Epithelial cell of prostate (primary cell): ENCODE data around the gene C2orf69.

Experiments used
- DNase-seq: peaks from one replicate; pipeline ENCODE4 v3.0.0-alpha.2; 2011; ENCODE audit warnings: low read depth, low spot score
- H3K27ac ChIP-seq: fragments of 450-650 bp; 2 replicates; pipeline ENCODE4 v1.5.1; 2017; ENCODE audit warnings: mild to moderate bottlenecking

C2orf69 gene, protein sequence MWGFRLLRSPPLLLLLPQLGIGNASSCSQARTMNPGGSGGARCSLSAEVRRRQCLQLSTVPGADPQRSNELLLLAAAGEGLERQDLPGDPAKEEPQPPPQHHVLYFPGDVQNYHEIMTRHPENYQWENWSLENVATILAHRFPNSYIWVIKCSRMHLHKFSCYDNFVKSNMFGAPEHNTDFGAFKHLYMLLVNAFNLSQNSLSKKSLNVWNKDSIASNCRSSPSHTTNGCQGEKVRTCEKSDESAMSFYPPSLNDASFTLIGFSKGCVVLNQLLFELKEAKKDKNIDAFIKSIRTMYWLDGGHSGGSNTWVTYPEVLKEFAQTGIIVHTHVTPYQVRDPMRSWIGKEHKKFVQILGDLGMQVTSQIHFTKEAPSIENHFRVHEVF

DNA sequence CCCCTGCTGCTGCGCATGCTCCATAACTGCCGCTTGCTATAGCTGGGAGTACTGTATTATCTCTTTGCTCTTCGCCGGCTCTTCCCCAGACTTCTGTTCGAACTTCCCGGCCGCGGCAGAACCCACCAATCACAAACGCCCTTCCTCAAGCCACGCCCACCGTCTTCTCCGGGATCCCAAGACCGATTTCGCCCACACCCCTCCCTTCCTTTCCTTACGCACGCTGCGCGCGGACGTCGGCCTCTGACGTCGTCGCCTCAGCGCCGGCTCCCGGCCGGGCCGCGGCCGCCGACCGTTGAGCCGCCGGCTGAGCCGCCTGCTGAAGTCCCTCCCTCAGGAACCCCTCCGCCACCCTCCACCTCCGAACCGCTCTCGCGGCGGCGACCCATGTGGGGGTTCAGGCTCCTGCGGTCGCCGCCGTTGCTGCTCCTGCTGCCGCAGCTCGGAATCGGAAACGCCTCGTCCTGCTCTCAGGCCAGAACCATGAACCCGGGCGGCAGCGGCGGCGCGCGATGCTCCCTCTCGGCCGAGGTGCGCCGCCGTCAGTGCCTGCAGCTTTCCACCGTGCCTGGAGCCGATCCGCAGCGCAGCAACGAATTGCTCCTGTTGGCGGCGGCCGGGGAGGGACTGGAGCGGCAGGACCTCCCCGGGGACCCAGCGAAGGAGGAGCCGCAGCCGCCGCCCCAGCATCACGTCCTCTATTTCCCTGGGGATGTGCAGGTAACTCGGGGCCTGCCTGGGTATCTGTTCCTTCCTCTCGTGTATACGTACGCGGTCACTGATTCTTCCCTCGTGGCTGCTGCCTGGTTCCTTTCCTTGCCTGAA, at the start of gene C2orf69:
Gene C2orf69 (plus strand): TSS at position 242 of the 825 bp plus-strand sequence. CDS start 146 bp downstream, at position 388.
- peak within 1 kb of the TSS; percentile 89 for H3K27ac ChIP-seq
- DNase-seq = peak; percentile 88

DNA sequence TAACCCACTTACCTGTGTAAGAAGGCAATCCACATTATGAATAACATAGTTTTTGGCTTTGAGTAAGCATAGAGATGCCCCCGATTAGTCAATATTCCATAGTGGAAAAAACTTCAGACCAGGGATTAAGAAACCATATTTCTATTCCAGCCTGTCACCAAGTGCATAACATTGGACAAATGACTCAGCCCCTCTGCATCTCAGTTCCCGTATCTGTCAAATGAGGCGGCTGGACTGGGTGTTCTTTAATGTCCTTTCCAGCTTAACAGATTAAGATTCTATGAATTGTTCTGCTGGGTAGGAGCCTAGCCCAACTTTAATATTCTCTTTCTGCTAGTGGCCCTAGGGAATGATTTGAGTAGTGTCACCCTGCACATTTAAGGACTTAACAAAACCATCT, 48.3 kb upstream of the C2orf69 start:
- H3K27ac ChIP-seq = no peak overlapping the region
- DNase-seq = no peak

DNA sequence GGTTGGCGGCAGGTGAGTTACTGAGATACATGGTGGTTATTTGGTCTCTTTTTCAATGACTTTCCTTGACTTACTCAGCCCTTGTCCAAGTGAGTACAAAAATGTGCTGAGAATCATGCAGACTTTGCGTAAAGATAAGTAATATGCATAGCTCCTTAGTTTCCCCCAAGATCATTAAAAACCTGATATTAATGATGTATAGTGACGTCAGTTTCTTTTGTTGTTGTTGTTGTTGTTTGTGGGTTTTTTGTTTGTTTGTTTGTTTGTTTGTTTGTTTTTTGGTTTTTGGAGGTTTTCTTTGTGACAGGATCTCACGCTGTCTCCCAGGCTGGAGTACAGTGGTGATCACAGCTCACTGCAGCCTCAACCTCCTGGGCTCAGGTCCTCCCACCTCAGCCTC, 45.2 kb upstream of the C2orf69 start:
- DNase-seq = no peak
- no peak overlapping the region for H3K27ac ChIP-seq

DNA sequence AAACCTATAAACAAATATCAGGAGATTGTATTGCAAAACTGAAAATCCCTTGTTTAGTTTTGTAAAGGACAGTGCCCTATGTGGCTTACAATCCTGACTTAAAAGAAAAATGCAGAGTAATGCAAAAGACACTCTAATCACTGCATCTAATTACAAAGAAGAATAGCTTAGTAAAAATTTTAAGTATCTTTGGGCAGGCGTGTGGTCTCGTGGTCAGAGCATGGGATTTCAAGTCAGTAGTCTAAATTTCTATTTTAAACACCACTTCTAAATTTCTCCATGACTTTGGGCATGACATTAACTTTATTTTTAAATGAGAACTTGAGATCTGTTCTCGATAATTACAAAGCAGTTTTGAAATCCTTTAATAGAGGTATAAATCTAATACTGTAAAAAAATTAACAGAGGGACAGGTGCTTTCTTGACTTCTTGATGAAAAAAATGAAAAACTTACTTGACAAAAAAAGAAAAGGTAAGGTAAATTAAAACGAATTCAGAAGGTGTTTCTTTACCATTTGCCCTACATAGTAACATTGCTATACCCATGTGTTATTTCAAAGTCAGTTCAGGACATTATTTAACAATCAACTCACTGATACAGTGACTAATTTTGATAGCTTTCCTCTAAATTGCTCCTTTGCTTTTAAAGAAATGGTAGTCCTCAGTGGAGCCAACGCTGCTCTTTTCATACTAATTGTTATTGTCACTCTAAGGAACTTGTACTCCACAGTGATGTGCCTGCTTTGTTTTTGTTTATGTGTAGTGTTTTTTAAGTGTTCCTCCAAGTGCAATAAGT, 42.5 kb upstream of the C2orf69 start:
- DNase-seq = no peak
- no peak overlapping the region for H3K27ac ChIP-seq

DNA sequence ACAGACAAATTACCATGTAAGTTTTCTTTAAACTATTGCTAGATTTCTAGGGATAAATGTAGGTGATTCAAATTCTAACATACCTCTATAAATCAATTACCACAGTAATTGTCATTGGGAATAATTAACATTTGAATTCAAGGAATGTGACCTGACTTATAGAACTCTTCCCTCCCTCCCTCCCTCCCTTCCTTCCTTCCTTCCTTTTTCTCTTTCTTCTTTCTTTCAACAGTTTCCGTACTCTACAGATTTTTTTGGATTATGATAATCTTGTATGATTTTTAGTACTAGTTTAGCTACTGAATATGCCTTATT, 41.9 kb upstream of the C2orf69 start:
- no peak overlapping the region for H3K27ac ChIP-seq
- DNase-seq = no peak

DNA sequence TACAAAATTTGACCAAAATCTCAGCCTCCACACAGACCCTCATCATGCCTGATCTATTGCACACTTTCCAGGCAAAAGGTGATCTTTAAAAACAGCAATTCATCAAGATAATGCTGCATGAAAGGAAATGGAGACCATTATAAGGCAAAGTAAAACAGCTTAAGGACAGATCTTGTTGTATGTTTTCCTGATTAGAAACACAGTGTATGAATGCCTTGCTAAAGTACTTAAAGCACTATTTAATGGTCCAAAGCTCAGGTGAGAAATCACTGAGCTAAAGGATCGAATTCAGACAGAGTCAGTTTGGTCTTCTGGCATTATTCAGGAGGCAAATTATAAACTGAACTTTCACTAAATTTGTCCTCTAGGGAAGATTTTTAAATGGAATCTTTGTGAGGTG, 41.4 kb upstream of the C2orf69 start:
- no peak overlapping the region for H3K27ac ChIP-seq
- no peak for DNase-seq

DNA sequence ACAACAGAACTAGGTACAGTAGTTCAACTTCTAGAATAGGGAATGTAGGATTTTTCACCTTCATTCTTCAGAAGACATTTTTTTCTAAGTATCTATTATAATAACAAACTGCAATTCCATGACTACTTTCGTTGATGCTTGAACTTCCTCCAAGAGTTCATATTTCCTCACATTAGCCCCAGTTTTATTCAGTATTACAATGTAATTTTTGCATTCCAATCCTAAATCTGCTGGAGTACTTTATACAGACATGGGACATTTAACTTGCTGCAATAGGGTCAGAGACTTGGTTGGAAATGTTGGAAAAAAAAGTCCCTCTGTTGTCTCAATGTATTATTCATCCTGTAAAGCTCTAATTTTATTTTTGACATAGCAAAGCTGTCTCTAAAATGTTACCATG, 40.5 kb upstream of the C2orf69 start:
- no peak overlapping the region for H3K27ac ChIP-seq
- no peak for DNase-seq

DNA sequence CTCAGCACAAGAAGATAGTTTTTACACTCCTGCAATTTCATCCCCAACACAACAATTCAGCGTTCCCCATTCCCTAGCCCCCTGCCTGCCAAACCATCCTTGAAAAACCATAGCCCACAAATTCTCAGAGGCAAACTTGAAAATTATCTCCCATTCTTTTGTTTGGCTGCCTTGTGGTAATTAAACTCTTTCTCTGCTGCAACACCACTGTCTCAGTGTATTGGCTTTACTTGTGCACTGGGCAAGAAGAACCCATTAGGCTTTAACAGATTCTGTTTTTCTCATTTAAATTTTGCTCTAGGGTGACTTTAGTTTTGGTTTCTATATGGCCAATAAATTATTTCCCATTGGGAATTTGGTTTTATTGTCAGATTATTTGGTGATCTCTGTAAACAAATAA, 36.9 kb upstream of the C2orf69 start:
- H3K27ac ChIP-seq = no peak overlapping the region
- no peak for DNase-seq

DNA sequence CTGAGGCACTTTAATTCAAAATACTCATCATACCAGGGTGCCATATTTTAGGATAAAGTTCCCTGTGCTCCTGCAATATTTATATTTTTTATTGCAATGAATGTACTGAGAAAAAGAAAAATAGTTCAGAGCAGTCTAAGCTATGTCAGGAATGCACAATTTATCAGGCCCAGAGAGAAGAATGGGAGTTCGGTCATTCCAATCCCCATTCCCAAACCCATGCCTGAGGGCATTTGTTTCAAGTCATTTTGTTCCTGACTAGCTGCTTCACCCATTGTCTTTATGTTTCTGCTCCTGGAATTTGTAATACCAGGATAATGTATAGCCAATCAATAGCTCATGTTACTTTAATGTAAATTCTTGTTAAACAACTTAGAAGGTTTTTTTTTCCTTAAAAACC, 35.7 kb upstream of the C2orf69 start:
- H3K27ac ChIP-seq = no peak overlapping the region
- no peak for DNase-seq

DNA sequence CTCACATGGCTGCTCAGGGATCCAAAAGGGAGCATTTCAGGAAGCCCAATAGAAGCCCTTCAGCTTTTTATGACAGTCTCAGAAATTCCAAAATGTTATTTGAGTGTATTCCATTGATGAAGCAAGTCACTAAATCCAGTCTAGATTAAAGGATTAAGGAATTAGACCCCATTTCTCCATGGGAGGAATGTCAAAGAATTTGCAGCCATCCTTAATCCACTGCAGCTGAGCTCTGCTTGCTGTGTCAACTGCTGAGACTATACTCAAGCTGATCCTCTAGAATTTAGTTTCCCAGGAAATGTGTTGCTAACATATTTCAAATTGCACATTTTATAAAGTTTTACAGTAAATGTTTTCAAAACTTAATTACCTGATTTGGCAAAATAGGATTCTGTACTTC, 28.4 kb upstream of the C2orf69 start:
- no peak for DNase-seq
- no peak overlapping the region for H3K27ac ChIP-seq

DNA sequence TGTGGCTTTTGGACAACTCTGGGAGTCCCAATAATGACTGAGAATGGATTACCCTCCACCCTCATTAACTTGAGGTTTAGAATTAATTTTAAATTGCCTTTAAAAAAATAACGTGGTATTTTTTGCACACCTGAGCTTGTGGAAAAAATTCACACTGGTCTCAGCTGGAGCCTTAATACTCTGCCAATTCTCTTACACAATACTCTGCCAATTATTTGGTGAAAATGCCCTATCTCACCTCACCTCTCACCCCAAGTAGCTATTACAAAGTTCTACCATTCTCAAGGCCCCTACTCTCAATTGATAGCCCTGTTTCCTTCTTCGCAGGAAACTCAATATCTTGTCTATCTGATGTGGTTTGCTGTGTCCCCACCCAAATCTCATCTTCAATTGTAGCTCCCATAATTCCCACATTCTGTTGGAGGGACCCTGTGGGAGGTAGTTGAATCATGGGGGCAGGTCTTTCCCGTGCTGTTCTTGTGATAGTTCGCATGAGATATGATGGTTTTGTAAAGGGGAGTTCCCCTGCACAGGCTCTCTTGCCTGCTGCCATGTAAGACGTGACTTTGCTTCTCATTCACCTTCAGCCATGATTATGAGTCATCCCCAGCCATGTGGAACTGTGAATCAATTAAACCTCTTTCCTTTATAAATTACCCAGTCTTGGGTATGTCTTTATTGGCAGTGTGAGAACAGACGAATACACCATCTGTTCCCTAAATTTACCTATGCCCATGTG, 27.4 kb upstream of the C2orf69 start:
- no peak for DNase-seq

DNA sequence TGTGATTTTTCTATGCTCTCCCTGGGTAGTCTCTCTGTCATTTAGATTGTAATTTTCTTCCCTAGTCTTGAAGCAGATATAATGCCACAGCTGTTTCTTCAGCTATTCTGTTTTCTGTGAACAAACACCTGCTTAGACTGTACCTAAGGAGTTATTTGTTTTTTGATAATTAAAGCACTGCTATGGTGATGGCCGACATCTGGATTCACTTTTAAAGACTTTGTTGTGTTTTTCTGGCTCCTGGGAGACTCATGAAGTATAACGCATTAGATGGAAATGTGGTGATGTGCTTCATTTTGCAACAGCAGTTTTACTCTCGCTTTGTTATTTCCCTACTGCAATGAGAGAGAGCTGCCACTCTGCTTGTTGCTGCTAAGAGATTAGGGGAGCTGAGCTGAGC, 15.7 kb upstream of the C2orf69 start:
- no peak for DNase-seq
- no peak overlapping the region for H3K27ac ChIP-seq

More for the DNA sequence above, 27.4 kb upstream of the C2orf69 start:
- no peak overlapping the region for H3K27ac ChIP-seq

DNA sequence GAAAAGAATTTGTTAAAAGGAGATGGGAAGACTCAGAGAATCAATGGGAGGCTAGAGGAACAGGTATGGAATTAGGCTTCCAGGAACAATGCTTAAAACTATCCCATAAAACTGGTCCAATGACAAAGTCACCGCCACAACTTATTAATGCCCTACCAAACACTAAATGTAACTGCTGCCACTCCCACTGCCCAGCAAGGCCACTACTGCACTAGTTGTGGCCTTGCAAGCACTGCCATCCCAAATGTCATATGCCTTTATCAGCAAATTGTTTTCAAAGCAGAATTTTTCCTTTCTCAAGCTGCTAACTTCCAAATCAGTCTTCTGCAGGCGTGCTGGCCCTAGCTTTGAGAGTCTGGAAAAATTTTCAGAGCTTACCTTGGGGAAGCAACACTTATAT, 14.5 kb upstream of the C2orf69 start:
- no peak overlapping the region for H3K27ac ChIP-seq
- DNase-seq = no peak

DNA sequence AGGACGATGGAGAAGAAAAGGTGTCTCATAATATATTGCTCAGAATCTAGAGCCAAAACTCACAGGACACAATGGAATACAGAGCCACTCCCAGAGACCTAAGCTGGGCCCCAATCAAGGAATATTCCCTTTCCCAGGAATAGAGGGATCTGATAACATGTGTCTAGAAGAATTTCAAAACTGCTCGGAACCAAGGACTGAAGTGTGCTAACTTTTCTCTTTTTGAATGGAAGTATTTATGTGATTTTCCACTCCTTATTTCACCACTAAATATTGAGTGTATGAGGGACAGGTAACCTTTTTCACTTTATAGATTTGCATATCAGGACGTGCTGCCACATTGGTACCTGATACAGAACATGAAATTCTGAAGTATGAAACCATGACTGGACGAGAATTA, 9.2 kb upstream of the C2orf69 start:
- no peak for DNase-seq
- no peak overlapping the region for H3K27ac ChIP-seq

DNA sequence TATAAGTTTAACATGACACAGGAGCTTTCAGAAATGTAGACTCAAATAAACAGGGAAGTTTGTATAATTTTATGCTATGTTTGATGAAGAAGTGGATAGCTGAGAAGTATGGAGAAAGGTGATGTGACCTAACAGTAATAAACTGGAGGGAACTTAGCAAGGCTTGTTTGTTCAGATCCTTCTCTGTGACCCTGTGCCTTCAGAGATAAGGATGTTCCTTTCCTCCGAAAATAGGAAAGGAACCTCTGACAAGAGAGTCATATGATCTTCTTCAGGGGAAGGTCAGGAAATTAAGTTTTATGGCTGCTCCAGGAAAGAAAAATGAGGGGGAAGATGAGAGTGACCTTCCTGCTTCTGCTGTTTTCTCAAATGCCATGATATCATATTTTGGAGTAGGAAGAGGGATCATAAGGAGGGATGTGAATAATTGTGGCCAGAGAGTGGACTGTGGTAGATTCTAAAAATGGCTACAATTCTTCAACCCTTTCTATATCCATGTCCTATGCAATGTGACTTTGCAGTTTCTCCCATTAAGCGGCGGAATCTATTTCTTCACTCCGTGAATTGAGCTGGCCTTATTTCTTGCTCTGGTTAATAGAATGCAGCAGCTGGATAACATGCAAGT, 8.5 kb upstream of the C2orf69 start:
- no peak for DNase-seq
- H3K27ac ChIP-seq = no peak overlapping the region

DNA sequence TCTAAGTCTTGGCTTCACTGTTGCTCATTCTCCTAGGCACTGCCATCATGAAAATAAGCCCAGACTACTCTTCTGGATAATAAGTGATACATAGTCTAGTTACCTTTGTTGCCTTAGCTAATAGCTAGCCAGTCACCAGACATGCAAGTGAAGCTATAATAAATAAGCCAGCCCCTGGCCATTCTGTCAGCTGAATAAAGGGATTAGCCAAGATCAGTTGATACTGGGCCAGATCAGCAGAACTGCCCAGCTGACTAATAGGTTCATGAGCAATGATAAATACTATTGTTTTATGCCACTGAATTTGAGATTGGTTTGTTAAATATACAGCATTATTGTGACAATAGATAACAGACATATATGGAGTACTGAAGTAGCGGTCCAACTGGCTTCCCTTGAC, 8.0 kb upstream of the C2orf69 start:
- DNase-seq = no peak
- H3K27ac ChIP-seq = no peak overlapping the region

DNA sequence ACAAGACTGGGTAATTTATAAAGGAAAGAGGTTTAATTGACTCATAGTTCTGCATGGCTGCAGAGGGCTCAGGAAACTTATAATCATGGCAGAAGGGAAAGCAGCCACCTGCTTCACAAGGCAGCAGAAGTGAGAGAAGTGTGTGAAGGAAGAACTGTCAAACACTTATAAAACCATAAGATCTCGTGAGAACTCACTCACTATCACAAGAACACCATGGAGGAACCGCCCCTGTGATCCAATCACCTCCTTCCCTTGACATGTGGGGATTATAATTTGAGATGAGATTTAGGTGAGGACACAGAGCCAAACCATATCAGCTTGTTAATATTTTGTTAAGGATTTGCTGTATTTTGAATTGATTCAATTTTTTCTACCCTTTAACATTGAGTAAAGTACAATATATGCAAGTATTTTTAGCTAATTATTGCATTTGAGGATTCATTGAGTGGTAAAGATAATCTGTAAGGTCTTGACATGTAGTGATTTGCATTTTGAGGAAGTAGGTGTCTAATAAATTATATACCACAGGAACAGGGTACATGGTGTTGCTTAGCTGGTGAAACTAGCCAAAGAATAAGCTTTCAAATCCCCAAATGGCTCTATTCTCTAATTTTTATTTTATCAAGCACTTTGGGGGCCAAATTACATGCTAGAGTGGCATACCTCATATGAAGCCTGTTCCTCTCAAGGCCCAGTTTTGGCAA, 3.9 kb upstream of the C2orf69 start:
- H3K27ac ChIP-seq = no peak overlapping the region
- no peak for DNase-seq

DNA sequence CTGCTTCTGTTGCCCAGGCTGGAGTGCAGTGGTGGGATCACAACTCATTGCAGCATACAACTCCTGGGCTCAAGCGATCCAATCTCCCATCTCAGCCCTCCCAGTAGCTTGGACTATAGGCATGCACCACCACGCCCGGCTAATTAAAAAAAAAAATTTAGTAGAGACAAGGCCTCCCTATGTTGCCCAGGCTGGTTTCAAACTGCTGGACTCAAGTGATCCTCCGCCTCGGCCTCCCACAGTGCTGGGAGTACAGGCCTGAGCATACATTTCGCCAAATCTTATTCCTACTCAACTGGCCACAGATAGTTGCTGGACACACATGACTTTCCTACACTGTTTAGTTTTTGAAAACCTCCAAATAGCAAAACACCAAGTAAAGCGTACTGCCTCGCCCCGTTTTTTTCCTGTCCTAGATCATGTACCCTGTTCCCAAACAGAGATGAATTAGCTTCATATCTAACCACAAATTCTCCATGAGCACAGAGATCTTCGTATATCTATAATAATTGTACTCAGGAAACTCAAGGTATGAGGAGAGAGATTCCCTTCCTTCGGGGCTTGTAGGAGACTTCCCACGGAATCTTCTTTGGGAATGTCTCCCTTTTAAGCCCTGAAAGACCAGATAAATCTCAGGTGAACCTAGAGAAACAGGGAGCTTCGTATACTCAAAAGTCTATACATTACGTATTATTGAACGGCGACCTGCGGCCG, 598 bp upstream of the C2orf69 start:
- peak overlapping the region; percentile 89 for H3K27ac ChIP-seq
- no peak for DNase-seq

DNA sequence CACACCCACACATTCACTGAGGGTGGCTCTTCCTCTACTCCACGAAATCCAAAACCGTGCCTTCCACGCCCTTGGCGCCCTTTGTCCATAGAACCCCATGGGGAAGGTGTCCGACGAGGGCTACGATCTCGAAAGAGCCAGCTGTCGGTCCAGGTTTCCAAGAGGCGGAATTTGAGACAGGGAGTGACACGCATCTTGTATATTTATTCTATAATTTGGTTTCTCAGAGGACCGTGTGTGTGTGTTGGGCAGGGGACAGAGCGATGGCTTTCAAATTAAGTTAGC, 726 bp downstream of the C2orf69 start:
- DNase-seq = no peak
- peak overlapping the region; percentile 89 for H3K27ac ChIP-seq
